ENCODE data around the gene DMAC1. TPM values are rescaled to one million over a fixed set of nuclear protein-coding genes. Genes with fewer than 3 reads are reported as not detected.

DMAC1 gene
- total RNA-seq, 2 donors from 2014 or later, result 16.6 to 22.5 TPM

DNA sequence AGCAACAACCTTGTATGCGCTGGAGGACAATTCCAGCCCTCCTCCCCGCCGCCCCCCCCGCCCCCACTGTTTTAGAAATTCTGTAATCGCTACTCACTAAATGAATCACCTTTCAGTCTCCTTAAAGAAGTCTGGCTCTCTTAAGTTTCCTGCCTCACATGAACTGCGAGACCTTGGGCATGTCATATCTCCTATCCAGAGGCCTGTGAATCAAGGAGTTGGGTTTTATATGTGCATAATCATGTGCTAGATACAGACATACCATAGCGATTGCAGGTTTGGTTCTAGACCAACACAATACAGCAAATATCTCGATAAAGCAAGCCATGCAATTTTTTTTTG lies 337 bp upstream of the DMAC1 start:
- H3K27ac ChIP-seq, result peak overlapping the region; percentile 77 to 86

GRCh38 chr9:7794196-7794595 lies 5.4 kb downstream of the DMAC1 start:
- DNase-seq (ENCODE audit: low spot score), result no peak
- no peak overlapping the region for H3K27ac ChIP-seq
- WGBS, result 90% methylated on average over 3 of the region's 3 CpGs
- H3K4me3 ChIP-seq, result no peak overlapping the region
- no peaks in the 10 kb centered on the region for H3K36me3 ChIP-seq
- TF ChIP-seq POLR2A (IDR thresholded peaks at IDR 0.05) (no peak), CTCF (IDR thresholded peaks at IDR 0.05) (no peak), POLR2AphosphoS5 (IDR thresholded peaks at IDR 0.05) (no peak)
- H3K27me3 ChIP-seq (replicated peaks; ENCODE audit: insufficient read depth), result no peaks in the 10 kb centered on the region
- no peaks in the 10 kb centered on the region for H3K4me1 ChIP-seq (replicated peaks)
- H3K9me3 ChIP-seq, result no peaks in the 10 kb centered on the region
- intact Hi-C loops (cut with DNase I), result no loop called here

More for the DNA sequence above, 337 bp upstream of the DMAC1 start:
- Histone ChIP-seq H3K4me3 (peak overlapping the region; percentile 62 to 83), H3K9me3 (no peaks in the 10 kb centered on the region), H3K36me3 (no peaks in the 10 kb centered on the region), H3K4me1 (replicated peaks) (no peaks in the 10 kb centered on the region), H3K27me3 (replicated peaks; ENCODE audit: insufficient read depth) (no peaks in the 10 kb centered on the region)
- TF ChIP-seq CTCF (IDR thresholded peaks at IDR 0.05), result no peak
- TF ChIP-seq POLR2AphosphoS5 (IDR thresholded peaks at IDR 0.05), result no peak
- no peak for TF ChIP-seq POLR2A (IDR thresholded peaks at IDR 0.05)
- no peak for DNase-seq (ENCODE audit: low spot score)
- intact Hi-C loops (cut with DNase I), result no loop called here
- WGBS, result 29% methylated on average over 8 of the region's 8 CpGs

DNA sequence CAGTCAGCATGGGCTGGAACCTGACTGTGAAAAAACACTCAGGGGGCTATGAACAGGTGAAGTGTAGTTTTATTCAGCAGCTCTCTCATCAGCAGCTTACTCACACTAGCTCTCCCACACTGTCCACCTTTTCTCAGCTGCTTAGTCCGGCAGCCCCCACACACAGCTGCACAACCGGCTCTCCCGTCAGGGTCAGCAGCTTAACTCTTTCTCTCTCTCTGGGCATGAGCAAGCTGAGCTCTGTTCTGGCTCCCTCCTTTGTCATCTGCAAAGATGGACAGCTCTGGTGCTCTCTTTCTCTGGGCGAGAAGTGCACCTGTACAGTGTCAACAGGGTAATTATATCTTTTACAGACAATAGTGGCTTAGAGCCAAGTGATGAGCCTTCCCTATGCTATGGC lies 8.2 kb downstream of the DMAC1 start:
- no peak overlapping the region for H3K4me3 ChIP-seq
- no peaks in the 10 kb centered on the region for H3K36me3 ChIP-seq
- WGBS, result 60% methylated on average over 4 of the region's 4 CpGs
- no peaks in the 10 kb centered on the region for H3K9me3 ChIP-seq
- no peak for TF ChIP-seq CTCF (IDR thresholded peaks at IDR 0.05)
- no peak for TF ChIP-seq POLR2AphosphoS5 (IDR thresholded peaks at IDR 0.05)
- TF ChIP-seq POLR2A (IDR thresholded peaks at IDR 0.05), result no peak
- intact Hi-C loops (cut with DNase I), result no loop called here
- H3K4me1 ChIP-seq (replicated peaks), result no peaks in the 10 kb centered on the region
- H3K27ac ChIP-seq, result no peak overlapping the region
- DNase-seq (ENCODE audit: low spot score), result no peak
- no peaks in the 10 kb centered on the region for H3K27me3 ChIP-seq (replicated peaks; ENCODE audit: insufficient read depth)

DNA sequence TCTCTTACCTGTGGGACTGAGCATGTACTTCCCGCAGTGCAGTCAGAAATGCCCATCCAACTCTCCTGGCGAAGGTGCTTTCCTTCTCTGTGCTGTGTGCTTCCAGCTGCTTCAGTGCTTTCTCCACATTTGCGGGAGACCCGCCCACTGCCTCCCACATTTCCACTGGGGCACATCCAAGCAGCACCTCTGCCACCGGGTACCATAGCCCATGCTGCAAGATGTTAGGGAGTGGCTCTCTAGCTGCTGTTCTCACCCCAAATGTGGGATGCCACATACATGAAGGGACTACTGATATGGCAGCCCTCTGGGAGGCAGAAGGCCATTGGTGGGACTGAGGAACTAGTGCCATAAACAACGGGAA lies 8.8 kb downstream of the DMAC1 start:
- no peaks in the 10 kb centered on the region for H3K4me1 ChIP-seq (replicated peaks)
- WGBS, result 93% methylated on average over 6 of the region's 6 CpGs

More for the DNA sequence above, 8.8 kb downstream of the DMAC1 start:
- Histone ChIP-seq H3K36me3 (no peaks in the 10 kb centered on the region), H3K27me3 (replicated peaks; ENCODE audit: insufficient read depth) (no peaks in the 10 kb centered on the region), H3K9me3 (no peaks in the 10 kb centered on the region), H3K27ac (no peak overlapping the region), H3K4me3 (no peak overlapping the region)
- TF ChIP-seq POLR2A (IDR thresholded peaks at IDR 0.05), result no peak
- TF ChIP-seq CTCF (IDR thresholded peaks at IDR 0.05), result no peak
- TF ChIP-seq POLR2AphosphoS5 (IDR thresholded peaks at IDR 0.05), result no peak
- no peak for DNase-seq (ENCODE audit: low spot score)
- intact Hi-C loops (cut with DNase I), result no loop called here
